ENCODE measurements around the gene RPL10. TPM values are rescaled to one million over a fixed set of nuclear protein-coding genes. Genes with fewer than 3 reads are reported as not detected.

The RPL10 gene
- total and polyA plus RNA-seq, 9 of the 15 experiments (the other 6 are each of a cell fraction or from before 2014, with no cell fraction given): 3,774 to 7,600 (median 5,014) TPM

DNA sequence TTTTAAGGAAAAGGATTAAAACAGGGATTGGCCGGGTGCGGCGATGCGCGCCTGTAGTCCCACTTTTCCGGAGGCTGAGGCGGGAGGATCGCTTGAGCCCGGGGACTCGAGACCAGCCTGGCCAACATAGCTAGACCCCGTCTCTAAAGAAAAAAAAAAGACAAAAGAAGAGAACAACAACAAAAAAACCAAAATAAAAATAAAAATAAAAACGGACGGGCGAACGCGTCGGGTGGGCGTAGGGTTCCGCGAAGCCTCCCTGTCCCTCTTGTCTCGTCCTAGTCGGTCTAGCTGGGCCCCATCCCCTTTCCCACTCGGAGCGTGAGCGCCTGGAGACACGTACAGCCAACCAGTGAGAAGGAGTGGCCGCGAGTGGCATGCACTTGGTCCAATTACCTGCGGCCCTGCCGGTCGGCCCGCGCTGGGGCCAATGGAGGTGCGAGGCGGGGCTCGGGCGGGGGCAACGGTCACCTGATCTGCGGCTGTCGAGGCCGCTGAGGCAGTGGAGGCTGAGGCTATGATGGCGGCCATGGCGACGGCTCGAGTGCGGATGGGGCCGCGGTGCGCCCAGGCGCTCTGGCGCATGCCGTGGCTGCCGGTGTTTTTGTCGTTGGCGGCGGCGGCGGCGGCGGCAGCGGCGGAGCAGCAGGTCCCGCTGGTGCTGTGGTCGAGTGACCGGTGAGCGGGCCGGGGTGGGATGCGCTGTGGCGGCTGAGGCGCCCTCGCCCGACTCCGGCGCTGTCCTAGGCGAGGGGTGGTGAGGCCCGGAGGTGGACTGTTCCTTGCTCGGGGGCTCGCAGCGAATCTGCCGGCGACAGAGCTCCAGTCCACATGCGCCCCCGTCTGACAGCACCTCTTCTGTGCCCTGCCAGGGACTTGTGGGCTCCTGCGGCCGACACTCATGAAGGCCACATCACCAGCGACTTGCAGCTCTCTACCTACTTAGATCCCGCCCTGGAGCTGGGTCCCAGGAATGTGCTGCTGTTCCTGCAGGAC is 30.3 kb downstream of the RPL10 start, which contains the start of gene ATP6AP1 (continued):
- TF ChIP-seq, protein P1, sequence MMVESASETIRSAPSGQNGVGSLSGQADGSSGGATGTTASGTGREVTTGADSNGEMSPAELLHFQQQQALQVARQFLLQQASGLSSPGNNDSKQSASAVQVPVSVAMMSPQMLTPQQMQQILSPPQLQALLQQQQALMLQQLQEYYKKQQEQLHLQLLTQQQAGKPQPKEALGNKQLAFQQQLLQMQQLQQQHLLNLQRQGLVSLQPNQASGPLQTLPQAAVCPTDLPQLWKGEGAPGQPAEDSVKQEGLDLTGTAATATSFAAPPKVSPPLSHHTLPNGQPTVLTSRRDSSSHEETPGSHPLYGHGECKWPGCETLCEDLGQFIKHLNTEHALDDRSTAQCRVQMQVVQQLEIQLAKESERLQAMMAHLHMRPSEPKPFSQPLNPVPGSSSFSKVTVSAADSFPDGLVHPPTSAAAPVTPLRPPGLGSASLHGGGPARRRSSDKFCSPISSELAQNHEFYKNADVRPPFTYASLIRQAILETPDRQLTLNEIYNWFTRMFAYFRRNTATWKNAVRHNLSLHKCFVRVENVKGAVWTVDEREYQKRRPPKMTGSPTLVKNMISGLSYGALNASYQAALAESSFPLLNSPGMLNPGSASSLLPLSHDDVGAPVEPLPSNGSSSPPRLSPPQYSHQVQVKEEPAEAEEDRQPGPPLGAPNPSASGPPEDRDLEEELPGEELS (CRISPR knock-in tag; IDR thresholded peaks at IDR 0.05; ENCODE audit: borderline replicate concordance): no peak
- TF ChIP-seq ZKSCAN3 (CRISPR knock-in tag; IDR thresholded peaks at IDR 0.05): no peak
- TF ChIP-seq, protein P2, sequence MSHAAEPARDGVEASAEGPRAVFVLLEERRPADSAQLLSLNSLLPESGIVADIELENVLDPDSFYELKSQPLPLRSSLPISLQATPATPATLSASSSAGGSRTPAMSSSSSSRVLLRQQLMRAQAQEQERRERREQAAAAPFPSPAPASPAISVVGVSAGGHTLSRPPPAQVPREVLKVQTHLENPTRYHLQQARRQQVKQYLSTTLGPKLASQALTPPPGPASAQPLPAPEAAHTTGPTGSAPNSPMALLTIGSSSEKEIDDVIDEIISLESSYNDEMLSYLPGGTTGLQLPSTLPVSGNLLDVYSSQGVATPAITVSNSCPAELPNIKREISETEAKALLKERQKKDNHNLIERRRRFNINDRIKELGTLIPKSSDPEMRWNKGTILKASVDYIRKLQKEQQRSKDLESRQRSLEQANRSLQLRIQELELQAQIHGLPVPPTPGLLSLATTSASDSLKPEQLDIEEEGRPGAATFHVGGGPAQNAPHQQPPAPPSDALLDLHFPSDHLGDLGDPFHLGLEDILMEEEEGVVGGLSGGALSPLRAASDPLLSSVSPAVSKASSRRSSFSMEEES (CRISPR knock-in tag; IDR thresholded peaks at IDR 0.05): peak; percentile 32; the same call in 1 of the 2 replicates
- TF ChIP-seq FOXK2 (conservative IDR thresholded peaks at IDR 0.05 in 1 of 2, IDR thresholded peaks at IDR 0.05 in 1 of 2; ENCODE audit: low read depth in 2 of 2): 0 out of 4 replicates have a peak, but pooled peaks of 1 of the 2 experiments have one; percentile 32
- TF ChIP-seq, protein P3, sequence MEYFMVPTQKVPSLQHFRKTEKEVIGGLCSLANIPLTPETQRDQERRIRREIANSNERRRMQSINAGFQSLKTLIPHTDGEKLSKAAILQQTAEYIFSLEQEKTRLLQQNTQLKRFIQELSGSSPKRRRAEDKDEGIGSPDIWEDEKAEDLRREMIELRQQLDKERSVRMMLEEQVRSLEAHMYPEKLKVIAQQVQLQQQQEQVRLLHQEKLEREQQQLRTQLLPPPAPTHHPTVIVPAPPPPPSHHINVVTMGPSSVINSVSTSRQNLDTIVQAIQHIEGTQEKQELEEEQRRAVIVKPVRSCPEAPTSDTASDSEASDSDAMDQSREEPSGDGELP (CRISPR knock-in tag; IDR thresholded peaks at IDR 0.05; ENCODE audit: borderline replicate concordance): peak; percentile 93
- no peak for TF ChIP-seq E2F3 (CRISPR knock-in tag; IDR thresholded peaks at IDR 0.05)
- TF ChIP-seq LCOR (CRISPR knock-in tag; IDR thresholded peaks at IDR 0.05): peak; percentile 50; the same call in 1 of the 2 replicates
- no peak for TF ChIP-seq XRCC3 (IDR thresholded peaks at IDR 0.05)
- TF ChIP-seq PTRF (tag; IDR thresholded peaks at IDR 0.05): no peak
- TF ChIP-seq SMAD3 (CRISPR knock-in tag; conservative IDR thresholded peaks at IDR 0.05): no peak
- no peak for TF ChIP-seq MCM2 (IDR thresholded peaks at IDR 0.05; ENCODE audit: low read depth)
- no peak for TF ChIP-seq ZNF408 (CRISPR knock-in tag; IDR thresholded peaks at IDR 0.05; ENCODE audit: low read depth)
- TF ChIP-seq, protein P4, sequence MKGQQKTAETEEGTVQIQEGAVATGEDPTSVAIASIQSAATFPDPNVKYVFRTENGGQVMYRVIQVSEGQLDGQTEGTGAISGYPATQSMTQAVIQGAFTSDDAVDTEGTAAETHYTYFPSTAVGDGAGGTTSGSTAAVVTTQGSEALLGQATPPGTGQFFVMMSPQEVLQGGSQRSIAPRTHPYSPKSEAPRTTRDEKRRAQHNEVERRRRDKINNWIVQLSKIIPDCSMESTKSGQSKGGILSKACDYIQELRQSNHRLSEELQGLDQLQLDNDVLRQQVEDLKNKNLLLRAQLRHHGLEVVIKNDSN (CRISPR knock-in tag; IDR thresholded peaks at IDR 0.05): peak; percentile 94
- TF ChIP-seq HNRNPH1 (optimal IDR thresholded peaks at IDR 0.05; ENCODE audit: low read depth, low read length): no peak
- TF ChIP-seq, protein P5, sequence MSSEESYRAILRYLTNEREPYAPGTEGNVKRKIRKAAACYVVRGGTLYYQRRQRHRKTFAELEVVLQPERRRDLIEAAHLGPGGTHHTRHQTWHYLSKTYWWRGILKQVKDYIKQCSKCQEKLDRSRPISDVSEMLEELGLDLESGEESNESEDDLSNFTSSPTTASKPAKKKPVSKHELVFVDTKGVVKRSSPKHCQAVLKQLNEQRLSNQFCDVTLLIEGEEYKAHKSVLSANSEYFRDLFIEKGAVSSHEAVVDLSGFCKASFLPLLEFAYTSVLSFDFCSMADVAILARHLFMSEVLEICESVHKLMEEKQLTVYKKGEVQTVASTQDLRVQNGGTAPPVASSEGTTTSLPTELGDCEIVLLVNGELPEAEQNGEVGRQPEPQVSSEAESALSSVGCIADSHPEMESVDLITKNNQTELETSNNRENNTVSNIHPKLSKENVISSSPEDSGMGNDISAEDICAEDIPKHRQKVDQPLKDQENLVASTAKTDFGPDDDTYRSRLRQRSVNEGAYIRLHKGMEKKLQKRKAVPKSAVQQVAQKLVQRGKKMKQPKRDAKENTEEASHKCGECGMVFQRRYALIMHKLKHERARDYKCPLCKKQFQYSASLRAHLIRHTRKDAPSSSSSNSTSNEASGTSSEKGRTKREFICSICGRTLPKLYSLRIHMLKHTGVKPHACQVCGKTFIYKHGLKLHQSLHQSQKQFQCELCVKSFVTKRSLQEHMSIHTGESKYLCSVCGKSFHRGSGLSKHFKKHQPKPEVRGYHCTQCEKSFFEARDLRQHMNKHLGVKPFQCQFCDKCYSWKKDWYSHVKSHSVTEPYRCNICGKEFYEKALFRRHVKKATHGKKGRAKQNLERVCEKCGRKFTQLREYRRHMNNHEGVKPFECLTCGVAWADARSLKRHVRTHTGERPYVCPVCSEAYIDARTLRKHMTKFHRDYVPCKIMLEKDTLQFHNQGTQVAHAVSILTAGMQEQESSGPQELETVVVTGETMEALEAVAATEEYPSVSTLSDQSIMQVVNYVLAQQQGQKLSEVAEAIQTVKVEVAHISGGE (CRISPR knock-in tag; IDR thresholded peaks at IDR 0.05): no peak
- TF ChIP-seq TRIM24 (IDR thresholded peaks at IDR 0.05): no peak
- TF ChIP-seq TSC22D4 (tag; IDR thresholded peaks at IDR 0.05): no peak

Measured in K562 (cell line).